AG09319 (cell line): ENCODE results near the gene CALD1.

ENCODE experiments used
- DNase-seq: peaks from one replicate; pipeline ENCODE4 v3.0.0-alpha.2; 2010; ENCODE audit warnings: low read depth; ENCODE audit errors: extremely low read depth
- TF ChIP-seq, protein P1 (sequence below): IDR thresholded peaks from 2 replicates; pipeline ENCODE4 v1.5.1; 2011; ENCODE audit warnings: low read depth, mild to moderate bottlenecking, inconsistent platforms, low read length, moderate library complexity

CALD1 gene

GRCh38 chr7:134879815-134880475 lies 100.5 kb downstream of the CALD1 start:
- DNase-seq: no peak
- TF ChIP-seq, protein P1, sequence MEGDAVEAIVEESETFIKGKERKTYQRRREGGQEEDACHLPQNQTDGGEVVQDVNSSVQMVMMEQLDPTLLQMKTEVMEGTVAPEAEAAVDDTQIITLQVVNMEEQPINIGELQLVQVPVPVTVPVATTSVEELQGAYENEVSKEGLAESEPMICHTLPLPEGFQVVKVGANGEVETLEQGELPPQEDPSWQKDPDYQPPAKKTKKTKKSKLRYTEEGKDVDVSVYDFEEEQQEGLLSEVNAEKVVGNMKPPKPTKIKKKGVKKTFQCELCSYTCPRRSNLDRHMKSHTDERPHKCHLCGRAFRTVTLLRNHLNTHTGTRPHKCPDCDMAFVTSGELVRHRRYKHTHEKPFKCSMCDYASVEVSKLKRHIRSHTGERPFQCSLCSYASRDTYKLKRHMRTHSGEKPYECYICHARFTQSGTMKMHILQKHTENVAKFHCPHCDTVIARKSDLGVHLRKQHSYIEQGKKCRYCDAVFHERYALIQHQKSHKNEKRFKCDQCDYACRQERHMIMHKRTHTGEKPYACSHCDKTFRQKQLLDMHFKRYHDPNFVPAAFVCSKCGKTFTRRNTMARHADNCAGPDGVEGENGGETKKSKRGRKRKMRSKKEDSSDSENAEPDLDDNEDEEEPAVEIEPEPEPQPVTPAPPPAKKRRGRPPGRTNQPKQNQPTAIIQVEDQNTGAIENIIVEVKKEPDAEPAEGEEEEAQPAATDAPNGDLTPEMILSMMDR: no peak

GRCh38 chr7:134882481-134882880 lies 103.0 kb downstream of the CALD1 start:
- no peak for DNase-seq
- TF ChIP-seq, protein P1: no peak

DNA sequence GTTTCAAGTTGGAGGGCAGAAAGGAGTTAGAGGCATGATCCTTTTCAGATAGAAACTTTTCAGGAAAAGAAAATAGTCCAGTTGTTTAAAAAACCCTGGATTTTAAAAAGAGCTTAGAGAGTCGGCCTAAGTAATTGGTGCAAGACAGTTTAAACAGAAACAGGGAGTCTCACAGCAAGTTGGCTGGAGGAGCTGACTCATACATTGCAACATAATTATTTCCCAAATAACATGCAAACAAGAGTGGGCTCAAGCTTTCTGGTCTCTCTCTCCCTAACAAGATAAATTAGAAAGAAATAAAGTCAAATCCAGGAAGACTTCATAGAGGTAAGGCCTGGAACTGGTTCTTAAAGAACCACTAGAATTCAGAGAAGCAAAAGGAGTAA lies 106.5 kb downstream of the CALD1 start:
- TF ChIP-seq, protein P1: no peak
- DNase-seq: peak; percentile 65

DNA sequence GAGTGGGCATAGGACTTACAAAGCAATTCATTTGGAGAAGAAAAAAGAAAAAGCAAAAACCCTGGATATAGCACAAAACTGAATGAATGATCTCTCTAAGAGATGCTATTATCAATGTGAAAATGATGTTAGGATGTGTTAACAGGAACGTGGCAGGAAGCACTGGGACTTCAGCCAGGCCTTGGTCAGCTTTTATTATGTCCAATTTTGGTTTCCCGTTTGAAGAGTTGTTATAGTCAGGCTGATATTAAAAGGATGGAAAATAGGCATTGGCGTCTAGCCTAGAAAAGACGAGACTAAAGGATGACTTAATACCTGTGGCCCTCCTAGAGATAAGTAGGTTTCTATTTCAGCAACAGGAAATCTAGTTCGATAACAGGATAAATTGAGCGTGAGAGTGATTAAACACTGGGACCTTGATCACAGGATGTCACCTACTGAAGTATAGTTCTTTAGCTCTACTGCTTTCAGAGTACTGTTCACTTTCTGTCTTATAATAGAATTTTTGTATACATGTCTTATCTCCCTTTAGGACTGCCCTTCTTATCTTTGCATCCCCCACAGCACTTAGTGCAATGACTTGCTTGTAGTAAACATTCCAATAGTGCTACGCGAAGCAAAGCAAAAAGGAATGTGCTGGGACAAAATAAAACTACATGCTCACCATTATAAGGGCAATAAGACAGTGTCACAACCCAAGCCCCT lies 107.1 kb downstream of the CALD1 start:
- TF ChIP-seq, protein P1: no peak
- DNase-seq: no peak

DNA sequence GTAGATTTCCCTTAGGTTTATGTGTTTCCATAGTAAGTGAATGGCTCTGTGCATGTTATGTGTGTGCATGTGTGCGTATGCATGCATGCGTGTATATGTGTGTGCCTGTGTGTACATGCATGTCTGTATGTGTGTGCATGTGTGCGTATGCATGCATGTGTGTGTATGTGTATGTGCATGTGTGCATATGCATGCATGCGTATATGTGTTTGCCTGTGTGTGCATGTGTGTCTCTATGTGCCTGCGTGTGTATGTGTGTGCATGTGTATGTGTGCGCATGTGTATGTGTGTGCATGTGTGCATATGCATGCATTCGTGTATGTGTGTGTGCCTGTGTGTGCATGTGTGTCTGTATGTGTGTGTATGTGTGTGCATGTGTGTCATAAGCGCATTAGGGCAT lies 108.1 kb downstream of the CALD1 start:
- TF ChIP-seq, protein P1: no peak
- DNase-seq: no peak

- TF ChIP-seq, protein P1: no peak
- DNase-seq: no peak
Measured at GRCh38 chr7:134888141-134888740, 108.8 kb downstream of the CALD1 start.
